GM19239 (cell line): ENCODE data around the gene COL6A1.
"Not testable (repeated sequence)": the region's sequence is repeated elsewhere in the genome, so short reads cannot be mapped to it uniquely, and the experiment has no call there.

Source experiments
- DNase-seq: peaks from one replicate; pipeline ENCODE4 v3.0.0; 2011; ENCODE audit warnings: low spot score; ENCODE audit not compliant: insufficient read length
- FAIRE-seq: peaks from 2 replicates; lab custom pipeline; 2011; peaks lifted over from hg19 to GRCh38; lab: Jason Lieb, UNC

Gene COL6A1

GRCh38 chr21:45945066-45945867 lies 36.3 kb upstream of the COL6A1 start:
- FAIRE-seq (no peak), DNase-seq (no peak)

GRCh38 chr21:45945868-45946210 lies 35.7 kb upstream of the COL6A1 start:
- DNase-seq, result no peak
- no peak for FAIRE-seq

- DNase-seq (no peak), FAIRE-seq (no peak)
Measured at GRCh38 chr21:45947296-45947695, 34.3 kb upstream of the COL6A1 start.

- FAIRE-seq (no peak), DNase-seq (no peak)
Measured at GRCh38 chr21:45947716-45948255, 33.8 kb upstream of the COL6A1 start.

- FAIRE-seq (no peak), DNase-seq (no peak)
Measured at GRCh38 chr21:45948576-45949141, 32.9 kb upstream of the COL6A1 start.

- no peak for FAIRE-seq
- no peak for DNase-seq
Measured at GRCh38 chr21:45949928-45950739, 31.4 kb upstream of the COL6A1 start.

GRCh38 chr21:45950740-45951515 lies 30.6 kb upstream of the COL6A1 start:
- FAIRE-seq (no peak), DNase-seq (no peak)

GRCh38 chr21:45951676-45952075 lies 29.9 kb upstream of the COL6A1 start:
- DNase-seq (no peak), FAIRE-seq (no peak)

GRCh38 chr21:45952527-45952926 lies 29.0 kb upstream of the COL6A1 start:
- not testable (repeated sequence) for FAIRE-seq, DNase-seq

GRCh38 chr21:45952974-45953373 lies 28.6 kb upstream of the COL6A1 start:
- FAIRE-seq (no peak), DNase-seq (no peak)

- FAIRE-seq, result no peak
- no peak for DNase-seq
Measured at GRCh38 chr21:45954261-45954660, 27.3 kb upstream of the COL6A1 start.

- FAIRE-seq (no peak), DNase-seq (no peak)
Measured at GRCh38 chr21:45954921-45955320, 26.6 kb upstream of the COL6A1 start.

- DNase-seq (no peak), FAIRE-seq (no peak)
Measured at GRCh38 chr21:45957551-45957950, 24.0 kb upstream of the COL6A1 start.

GRCh38 chr21:45957981-45958600 lies 23.5 kb upstream of the COL6A1 start:
- DNase-seq (no peak), FAIRE-seq (no peak)

- FAIRE-seq (no peak), DNase-seq (no peak)
Measured at GRCh38 chr21:45959182-45959581, 22.4 kb upstream of the COL6A1 start.

- DNase-seq, result no peak
- no peak for FAIRE-seq
Measured at GRCh38 chr21:45959779-45960390, 21.7 kb upstream of the COL6A1 start.

GRCh38 chr21:45961408-45961807 lies 20.2 kb upstream of the COL6A1 start:
- not testable (repeated sequence) for DNase-seq, FAIRE-seq

GRCh38 chr21:45962531-45963231 lies 18.9 kb upstream of the COL6A1 start:
- DNase-seq (no peak), FAIRE-seq (no peak)

GRCh38 chr21:45963232-45963570 lies 18.4 kb upstream of the COL6A1 start:
- FAIRE-seq, result no peak
- no peak for DNase-seq
